Hematopoietic multipotent progenitor cell treated with erythropoietin and hydrocortisone succinate and interleukin-3 and kit ligand, for 4 days (in vitro differentiated cells): ENCODE measurements around the gene BMF.

ENCODE experiments used
- DNase-seq: peaks from one replicate; pipeline ENCODE4 v3.0.0-alpha.2; 2015

BMF gene

GRCh38 chr15:40062816-40063562 is 45.7 kb downstream of the BMF start:
- no peak for DNase-seq

- no peak for DNase-seq
Observed at GRCh38 chr15:40061212-40061901, 47.3 kb downstream of the BMF start.

- no peak for DNase-seq
Observed at GRCh38 chr15:40060236-40060961, 48.3 kb downstream of the BMF start.

GRCh38 chr15:40059821-40060220 is 48.9 kb downstream of the BMF start:
- no peak for DNase-seq

GRCh38 chr15:40058476-40059140 is 50.1 kb downstream of the BMF start:
- no peak for DNase-seq

- DNase-seq, result no peak
Observed at GRCh38 chr15:40055576-40056293, 52.9 kb downstream of the BMF start.

- DNase-seq, result peak; percentile 56
Observed at GRCh38 chr15:40054855-40055575, 53.7 kb downstream of the BMF start.

- no peak for DNase-seq
Observed at GRCh38 chr15:40054605-40054854, 54.1 kb downstream of the BMF start.

- DNase-seq, result no peak
Observed at GRCh38 chr15:40053831-40054604, 54.7 kb downstream of the BMF start.

GRCh38 chr15:40053079-40053830 is 55.4 kb downstream of the BMF start:
- no peak for DNase-seq

- DNase-seq, result no peak
Observed at GRCh38 chr15:40052604-40053003, 56.1 kb downstream of the BMF start.

GRCh38 chr15:40051616-40052415 is 56.9 kb downstream of the BMF start:
- DNase-seq, result no peak

GRCh38 chr15:40050788-40051470 is 57.8 kb downstream of the BMF start:
- peak; percentile 33 for DNase-seq

GRCh38 chr15:40048926-40049475 is 59.7 kb downstream of the BMF start:
- DNase-seq, result no peak

GRCh38 chr15:40048211-40048792 is 60.4 kb downstream of the BMF start:
- peak; percentile 74 for DNase-seq

- DNase-seq, result peak; percentile 64
Observed at GRCh38 chr15:40047415-40048210, 61.1 kb downstream of the BMF start.

GRCh38 chr15:40046721-40047414 is 61.8 kb downstream of the BMF start:
- no peak for DNase-seq
